ENCODE data around the gene SDK1.
A peak's percentile ranks its signal among the peaks of the same experiment; 100 is the strongest.

SDK1 gene

GRCh38 chr7:4267341-4268039 is 966.4 kb downstream of the SDK1 start:
- no peak for DNase-seq

GRCh38 chr7:4268040-4268965 is 967.3 kb downstream of the SDK1 start:
- DNase-seq: no peak

GRCh38 chr7:4269086-4269485 is 968.0 kb downstream of the SDK1 start:
- no peak for DNase-seq

GRCh38 chr7:4269746-4270145 is 968.7 kb downstream of the SDK1 start:
- DNase-seq: no peak

GRCh38 chr7:4270268-4270667 is 969.2 kb downstream of the SDK1 start:
- DNase-seq: no peak

GRCh38 chr7:4270941-4271715 is 970.1 kb downstream of the SDK1 start:
- no peak for DNase-seq

GRCh38 chr7:4271716-4272015 is 970.6 kb downstream of the SDK1 start:
- no peak for DNase-seq

GRCh38 chr7:4272141-4272540 is 971.1 kb downstream of the SDK1 start:
- DNase-seq: no peak

- no peak for DNase-seq
These were observed 972.6 kb downstream of the SDK1 start for GRCh38 chr7:4273566-4274230.

- DNase-seq: no peak
These were observed 973.2 kb downstream of the SDK1 start for GRCh38 chr7:4274286-4274685.

GRCh38 chr7:4277936-4278335 is 976.9 kb downstream of the SDK1 start:
- DNase-seq: no peak

GRCh38 chr7:4279216-4279615 is 978.2 kb downstream of the SDK1 start:
- no peak for DNase-seq

- no peak for DNase-seq
These were observed 980.4 kb downstream of the SDK1 start for GRCh38 chr7:4281231-4281993.

GRCh38 chr7:4282434-4283223 is 981.6 kb downstream of the SDK1 start:
- no peak for DNase-seq

GRCh38 chr7:4286351-4286750 is 985.3 kb downstream of the SDK1 start:
- peak; percentile 74 to 89 for DNase-seq

- DNase-seq: no peak
These were observed 987.8 kb downstream of the SDK1 start for GRCh38 chr7:4288791-4289394.

- no peak for DNase-seq
These were observed 996.3 kb downstream of the SDK1 start for GRCh38 chr7:4297165-4297917.

- DNase-seq: no peak
These were observed 996.8 kb downstream of the SDK1 start for GRCh38 chr7:4297918-4298219.

GRCh38 chr7:4299431-4299830 is 998.4 kb downstream of the SDK1 start:
- DNase-seq: no peak

- DNase-seq: no peak
These were observed 1001.3 kb downstream of the SDK1 start for GRCh38 chr7:4302203-4302905.
